HAP-1 (cell line): ENCODE data around the gene USP21.

Source experiments
- DNase-seq, 2 experiments: peaks; one replicate each; pipeline ENCODE4 v3.0.0-alpha.2; 2016 to 2020; ENCODE audit warnings: low spot score in 2 of 2
- H3K27me3 ChIP-seq: fragments of 250-450 bp; sonication (Bioruptor Pico); 2 replicates; pipeline ENCODE4 v1.5.1; 2020; ENCODE audit warnings: low read depth, mild to moderate bottlenecking, moderate library complexity
- H3K36me3 ChIP-seq: fragments of 250-450 bp; sonication (Bioruptor Pico); replicated peaks from 2 replicates; pipeline ENCODE4 v1.5.1; 2020; ENCODE audit warnings: mild to moderate bottlenecking
- H3K4me1 ChIP-seq: fragments of 250-450 bp; sonication (Bioruptor Pico); 2 replicates; pipeline ENCODE4 v1.5.1; 2020; ENCODE audit warnings: mild to moderate bottlenecking
- H3K4me3 ChIP-seq: fragments of 250-450 bp; sonication (Bioruptor Pico); 2 replicates; pipeline ENCODE4 v1.5.1; 2020; ENCODE audit warnings: mild to moderate bottlenecking, moderate library complexity
- H3K9me3 ChIP-seq: fragments of 250-450 bp; sonication (Bioruptor Pico); 2 replicates; pipeline ENCODE4 v1.5.1; 2020; ENCODE audit warnings: mild to moderate bottlenecking, moderate library complexity
- in situ Hi-C: fragments of 300-500 bp; cut with MboI; formaldehyde crosslinking; loops from 3 replicates; pipeline ENCODE4 v1.14.3; 2020; ENCODE audit warnings: low sequenced_read_pairs, inconsistent platforms, mixed read lengths

The USP21 gene

GRCh38 chr1:161196521-161197451 is 37.5 kb downstream of the USP21 start:
- Histone ChIP-seq H3K4me3 (no peak overlapping the region), H3K36me3 (no peaks in the 10 kb centered on the region), H3K9me3 (no peaks in the 10 kb centered on the region), H3K4me1 (peaks cover 21% of the 10 kb centered on the region), H3K27me3 (no peaks in the 10 kb centered on the region)
- in situ Hi-C loops = loop anchor here (25.0 kb wide), 1 partner anchor 541 kb away; the partner anchor contains the start of gene DUSP12
- no peak for DNase-seq

- H3K27me3 ChIP-seq = no peaks in the 10 kb centered on the region
- no peaks in the 10 kb centered on the region for H3K36me3 ChIP-seq
- H3K4me3 ChIP-seq = no peak overlapping the region
- peaks cover 21% of the 10 kb centered on the region for H3K4me1 ChIP-seq
- no peaks in the 10 kb centered on the region for H3K9me3 ChIP-seq
- in situ Hi-C loops = loop anchor here (25.0 kb wide), 1 partner anchor 540 kb away; the partner anchor contains the start of gene DUSP12
- no peak for DNase-seq
These were observed 38.4 kb downstream of the USP21 start for GRCh38 chr1:161197560-161198193.

GRCh38 chr1:161198194-161198896 is 39.0 kb downstream of the USP21 start:
- Histone ChIP-seq H3K9me3 (no peaks in the 10 kb centered on the region), H3K27me3 (no peaks in the 10 kb centered on the region), H3K4me3 (no peak overlapping the region), H3K4me1 (peaks cover 21% of the 10 kb centered on the region), H3K36me3 (no peaks in the 10 kb centered on the region)
- in situ Hi-C loops = loop anchor here (25.0 kb wide), 1 partner anchor 539 kb away; the partner anchor contains the start of gene DUSP12
- peak; percentile 15 to 82 for DNase-seq

GRCh38 chr1:161198897-161199431 is 39.7 kb downstream of the USP21 start, which contains the start of gene ADAMTS4:
ADAMTS4 (minus strand) TSS chr1:161199054; CDS start chr1:161198627, 427 bp downstream.
- Histone ChIP-seq H3K36me3 (peaks cover 3% of the 10 kb centered on the region), H3K4me3 (no peak within 1 kb of the TSS), H3K27me3 (no peaks in the 10 kb centered on the region), H3K9me3 (no peaks in the 10 kb centered on the region), H3K4me1 (peaks cover 22% of the 10 kb centered on the region)
- in situ Hi-C loops = loop anchor here (25.0 kb wide), 1 partner anchor 538 kb away; the partner anchor contains the start of gene DUSP12
- no peak for DNase-seq

- H3K27me3 ChIP-seq = no peaks in the 10 kb centered on the region
- H3K4me3 ChIP-seq = no peak overlapping the region
- H3K9me3 ChIP-seq = no peaks in the 10 kb centered on the region
- H3K36me3 ChIP-seq = peaks cover 10% of the 10 kb centered on the region
- in situ Hi-C loops = loop anchor here (25.0 kb wide), 1 partner anchor 538 kb away; the partner anchor contains the start of gene DUSP12
- no peak for DNase-seq
- peaks cover 26% of the 10 kb centered on the region for H3K4me1 ChIP-seq
These were observed 40.3 kb downstream of the USP21 start for GRCh38 chr1:161199506-161200139.

GRCh38 chr1:161200421-161200991 is 41.2 kb downstream of the USP21 start:
- no peak for DNase-seq
- no peaks in the 10 kb centered on the region for H3K9me3 ChIP-seq
- H3K27me3 ChIP-seq = no peaks in the 10 kb centered on the region
- peaks cover 26% of the 10 kb centered on the region for H3K4me1 ChIP-seq
- in situ Hi-C loops = no loop called here
- peaks cover 11% of the 10 kb centered on the region for H3K36me3 ChIP-seq
- H3K4me3 ChIP-seq = no peak overlapping the region

- H3K27me3 ChIP-seq = no peaks in the 10 kb centered on the region
- in situ Hi-C loops = no loop called here
- H3K4me3 ChIP-seq = peak overlapping the region; percentile 63
- DNase-seq = peak in 1 of 2 experiments; percentile 18
- no peaks in the 10 kb centered on the region for H3K9me3 ChIP-seq
- peaks cover 26% of the 10 kb centered on the region for H3K4me1 ChIP-seq
- H3K36me3 ChIP-seq = peaks cover 18% of the 10 kb centered on the region
These were observed 41.9 kb downstream of the USP21 start for GRCh38 chr1:161200992-161201835.

- Histone ChIP-seq H3K4me1 (peaks cover 26% of the 10 kb centered on the region), H3K36me3 (peaks cover 27% of the 10 kb centered on the region), H3K27me3 (no peaks in the 10 kb centered on the region), H3K4me3 (peak within 1 kb of the TSS; percentile 63), H3K9me3 (no peaks in the 10 kb centered on the region)
- in situ Hi-C loops = no loop called here
- peak; percentile 98 to 99 for DNase-seq
These were observed 42.8 kb downstream of the USP21 start, which contains the start of gene NDUFS2 for GRCh38 chr1:161201836-161202712. NDUFS2 (plus strand) TSS chr1:161202367; CDS start chr1:161202386, 19 bp downstream.

- in situ Hi-C loops = no loop called here
These were observed 47.3 kb downstream of the USP21 start for GRCh38 chr1:161206411-161207140.

GRCh38 chr1:161207173-161207572 is 47.9 kb downstream of the USP21 start:
- in situ Hi-C loops = no loop called here
- Histone ChIP-seq H3K4me3 (no peak overlapping the region), H3K9me3 (no peaks in the 10 kb centered on the region), H3K36me3 (peaks cover 72% of the 10 kb centered on the region), H3K4me1 (peaks cover 4% of the 10 kb centered on the region; the same call in 1 of the 2 replicates), H3K27me3 (no peaks in the 10 kb centered on the region)
- DNase-seq = no peak

More at GRCh38 chr1:161206411-161207140, 47.3 kb downstream of the USP21 start:
- no peak for DNase-seq
- H3K4me1 ChIP-seq = peaks cover 7% of the 10 kb centered on the region
- H3K9me3 ChIP-seq = no peaks in the 10 kb centered on the region
- H3K36me3 ChIP-seq = peaks cover 67% of the 10 kb centered on the region
- no peak overlapping the region for H3K4me3 ChIP-seq
- H3K27me3 ChIP-seq = no peaks in the 10 kb centered on the region
